Neuron (in vitro differentiated cells): ENCODE measurements around the gene SHB.

Experiments
- H2AFZ ChIP-seq: one replicate; pipeline ENCODE4 v1.6.1; 2013; ENCODE audit warnings: low read depth, mild to moderate bottlenecking, inconsistent platforms, low read length, moderate library complexity
- H3K27me3 ChIP-seq: one replicate; pipeline ENCODE4 v1.6.1; 2013; ENCODE audit warnings: low read length; ENCODE audit not compliant: insufficient read depth
- H3K36me3 ChIP-seq: one replicate; pipeline ENCODE4 v1.6.1; 2013; ENCODE audit warnings: low read length; ENCODE audit not compliant: insufficient read depth
- H3K4me1 ChIP-seq: one replicate; pipeline ENCODE4 v1.6.1; 2013; ENCODE audit warnings: low read length; ENCODE audit not compliant: insufficient read depth
- H3K4me3 ChIP-seq: 2 replicates; pipeline ENCODE4 v1.5.1; 2013; ENCODE audit warnings: mild to moderate bottlenecking, low read length, moderate library complexity
- H3K9me3 ChIP-seq: one replicate; pipeline ENCODE4 v1.6.1; 2013; ENCODE audit warnings: low read length

Gene SHB

GRCh38 chr9:37994639-37995347, 74.2 kb downstream of the SHB start:
- no peaks in the 10 kb centered on the region for H3K9me3 ChIP-seq
- H3K27me3 ChIP-seq, result no peaks in the 10 kb centered on the region
- no peaks in the 10 kb centered on the region for H3K36me3 ChIP-seq
- H3K4me1 ChIP-seq, result peaks cover 15% of the 10 kb centered on the region
- H3K4me3 ChIP-seq, result no peak overlapping the region
- no peak overlapping the region for H2AFZ ChIP-seq

- no peaks in the 10 kb centered on the region for H3K36me3 ChIP-seq
- H3K9me3 ChIP-seq, result no peaks in the 10 kb centered on the region
- H3K4me1 ChIP-seq, result peaks cover 3% of the 10 kb centered on the region
- H2AFZ ChIP-seq, result no peak overlapping the region
- H3K27me3 ChIP-seq, result no peaks in the 10 kb centered on the region
- no peak overlapping the region for H3K4me3 ChIP-seq
These were observed 76.1 kb downstream of the SHB start for GRCh38 chr9:37992924-37993349.

GRCh38 chr9:37990404-37991015, 78.5 kb downstream of the SHB start:
- Histone ChIP-seq H3K36me3 (no peaks in the 10 kb centered on the region), H3K4me1 (no peaks in the 10 kb centered on the region), H3K9me3 (no peaks in the 10 kb centered on the region), H3K27me3 (no peaks in the 10 kb centered on the region), H3K4me3 (no peak overlapping the region), H2AFZ (no peak overlapping the region)

- Histone ChIP-seq H3K9me3 (no peaks in the 10 kb centered on the region), H3K36me3 (no peaks in the 10 kb centered on the region), H3K4me3 (no peak overlapping the region), H3K27me3 (no peaks in the 10 kb centered on the region), H3K4me1 (no peaks in the 10 kb centered on the region), H2AFZ (no peak overlapping the region)
These were observed 79.3 kb downstream of the SHB start for GRCh38 chr9:37989701-37990100.

- no peaks in the 10 kb centered on the region for H3K36me3 ChIP-seq
- H3K9me3 ChIP-seq, result no peaks in the 10 kb centered on the region
- H3K4me1 ChIP-seq, result no peaks in the 10 kb centered on the region
- no peak overlapping the region for H2AFZ ChIP-seq
- no peaks in the 10 kb centered on the region for H3K27me3 ChIP-seq
- no peak overlapping the region for H3K4me3 ChIP-seq
These were observed 80.4 kb downstream of the SHB start for GRCh38 chr9:37988602-37989001.

GRCh38 chr9:37988041-37988440, 81.0 kb downstream of the SHB start:
- H3K4me1 ChIP-seq, result no peaks in the 10 kb centered on the region
- H3K4me3 ChIP-seq, result no peak overlapping the region
- H2AFZ ChIP-seq, result no peak overlapping the region
- no peaks in the 10 kb centered on the region for H3K27me3 ChIP-seq
- no peaks in the 10 kb centered on the region for H3K9me3 ChIP-seq
- H3K36me3 ChIP-seq, result no peaks in the 10 kb centered on the region

GRCh38 chr9:37987467-37987981, 81.5 kb downstream of the SHB start:
- Histone ChIP-seq H3K36me3 (no peaks in the 10 kb centered on the region), H3K4me1 (no peaks in the 10 kb centered on the region), H2AFZ (no peak overlapping the region), H3K4me3 (no peak overlapping the region), H3K27me3 (no peaks in the 10 kb centered on the region), H3K9me3 (no peaks in the 10 kb centered on the region)

- no peaks in the 10 kb centered on the region for H3K4me1 ChIP-seq
- no peaks in the 10 kb centered on the region for H3K9me3 ChIP-seq
- H2AFZ ChIP-seq, result no peak overlapping the region
- no peak overlapping the region for H3K4me3 ChIP-seq
- H3K36me3 ChIP-seq, result no peaks in the 10 kb centered on the region
- no peaks in the 10 kb centered on the region for H3K27me3 ChIP-seq
These were observed 82.2 kb downstream of the SHB start for GRCh38 chr9:37986771-37987258.

- no peak overlapping the region for H2AFZ ChIP-seq
- H3K4me3 ChIP-seq, result no peak overlapping the region
- no peaks in the 10 kb centered on the region for H3K4me1 ChIP-seq
- H3K27me3 ChIP-seq, result no peaks in the 10 kb centered on the region
- no peaks in the 10 kb centered on the region for H3K9me3 ChIP-seq
- no peaks in the 10 kb centered on the region for H3K36me3 ChIP-seq
These were observed 83.0 kb downstream of the SHB start for GRCh38 chr9:37986001-37986400.

- Histone ChIP-seq H2AFZ (no peak overlapping the region), H3K27me3 (no peaks in the 10 kb centered on the region), H3K4me1 (no peaks in the 10 kb centered on the region), H3K9me3 (no peaks in the 10 kb centered on the region), H3K36me3 (no peaks in the 10 kb centered on the region), H3K4me3 (no peak overlapping the region)
These were observed 84.1 kb downstream of the SHB start for GRCh38 chr9:37984672-37985611.

- Histone ChIP-seq H3K4me3 (no peak overlapping the region), H3K36me3 (no peaks in the 10 kb centered on the region), H2AFZ (no peak overlapping the region), H3K9me3 (no peaks in the 10 kb centered on the region), H3K27me3 (no peaks in the 10 kb centered on the region), H3K4me1 (no peaks in the 10 kb centered on the region)
These were observed 84.8 kb downstream of the SHB start for GRCh38 chr9:37984278-37984671.

- H3K36me3 ChIP-seq, result no peaks in the 10 kb centered on the region
- no peaks in the 10 kb centered on the region for H3K9me3 ChIP-seq
These were observed 85.5 kb downstream of the SHB start for GRCh38 chr9:37983381-37984067.

More at GRCh38 chr9:37983381-37984067, 85.5 kb downstream of the SHB start:
- no peaks in the 10 kb centered on the region for H3K4me1 ChIP-seq
- H2AFZ ChIP-seq, result no peak overlapping the region
- H3K4me3 ChIP-seq, result no peak overlapping the region
- no peaks in the 10 kb centered on the region for H3K27me3 ChIP-seq
